HG03103 (cell line): ENCODE data around the gene FGFR1OP2.
A peak's percentile ranks its signal among the peaks of the same experiment; 100 is the strongest.
"Not testable (repeated sequence)": the region's sequence is repeated elsewhere in the genome, so short reads cannot be mapped to it uniquely, and the experiment has no call there.

Experiments used
- ATAC-seq: cut with Tn5 transposase; IDR thresholded peaks from one replicate; pipeline ENCODE4 v1.9.1; 2021; ENCODE audit warnings: low read depth; ENCODE audit not compliant: unreplicated experiment

FGFR1OP2 gene

GRCh38 chr12:26937863-26938700 is at the start of gene FGFR1OP2, which contains the start of gene INTS13:
Gene FGFR1OP2, plus strand, starts transcription at chr12:26938470. Its CDS starts 15,689 bp downstream, at chr12:26954159.
Gene INTS13, minus strand, starts transcription at chr12:26937981. Its CDS starts 1,178 bp downstream, at chr12:26936803.
- peak; percentile 82 for ATAC-seq

DNA sequence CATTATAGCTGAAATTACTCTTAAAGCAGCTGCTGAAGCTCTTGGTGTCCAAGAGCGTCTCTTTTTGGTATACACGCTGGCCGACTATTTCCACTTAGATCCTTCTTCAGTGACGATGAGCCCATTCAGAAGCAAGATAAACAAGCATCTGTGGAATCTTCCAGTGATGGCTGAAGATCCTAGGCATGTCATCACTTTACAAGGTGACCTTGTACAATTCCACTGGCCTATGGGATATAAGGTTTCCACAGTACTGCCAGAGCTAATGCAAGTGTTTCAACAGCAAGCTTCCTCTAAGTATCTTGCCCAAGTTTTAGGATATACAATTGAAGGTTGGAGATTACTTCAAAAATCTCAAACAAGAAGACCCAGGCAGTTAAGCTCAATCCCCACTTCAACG is 47.5 kb upstream of the FGFR1OP2 start:
- ATAC-seq: no peak

- no peak for ATAC-seq
These were observed 46.6 kb upstream of the FGFR1OP2 start for GRCh38 chr12:26891704-26892103.

DNA sequence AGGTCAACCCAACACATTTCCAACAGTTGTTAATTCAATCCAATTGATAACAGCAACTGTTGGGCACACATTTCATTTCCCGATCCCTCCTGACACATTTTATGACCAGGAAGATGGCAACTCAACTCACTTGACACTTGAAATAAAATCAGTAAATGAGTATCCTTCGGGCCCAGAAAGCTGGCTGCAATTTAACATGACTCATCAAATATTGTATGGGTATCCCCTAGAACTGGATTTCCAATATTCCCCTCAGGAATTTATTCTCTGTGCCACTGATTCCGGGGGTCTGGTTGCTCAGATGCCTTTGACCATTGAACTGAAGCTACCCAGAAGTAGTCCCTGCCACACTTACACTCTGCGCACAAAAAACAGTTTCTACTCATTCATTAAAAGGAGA is 42.6 kb upstream of the FGFR1OP2 start:
- no peak for ATAC-seq

GRCh38 chr12:26896913-26897312 is 41.4 kb upstream of the FGFR1OP2 start:
- ATAC-seq: no peak

GRCh38 chr12:26903396-26903795 is 34.9 kb upstream of the FGFR1OP2 start:
- ATAC-seq: not testable (repeated sequence)

GRCh38 chr12:26906024-26906423 is 32.2 kb upstream of the FGFR1OP2 start:
- no peak for ATAC-seq

DNA sequence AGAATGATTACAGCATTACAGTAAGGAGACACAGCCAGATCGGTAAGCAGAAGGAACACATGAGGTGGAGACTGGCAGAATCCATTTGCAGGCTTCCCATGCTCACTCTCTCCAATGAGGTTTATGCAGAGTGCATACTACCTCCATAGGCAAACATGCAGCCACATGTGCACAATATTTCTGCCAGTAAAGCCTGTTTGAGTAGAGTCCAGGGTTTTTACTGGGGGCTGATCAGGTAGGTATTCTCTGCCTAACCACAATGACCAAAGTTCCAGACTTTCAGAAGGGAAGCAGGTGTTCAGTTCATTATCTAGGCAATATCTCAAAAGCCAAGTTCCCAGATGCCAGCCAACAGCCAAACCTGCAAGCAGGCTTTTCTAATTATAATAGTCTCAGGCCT is 31.6 kb upstream of the FGFR1OP2 start:
- no peak for ATAC-seq

DNA sequence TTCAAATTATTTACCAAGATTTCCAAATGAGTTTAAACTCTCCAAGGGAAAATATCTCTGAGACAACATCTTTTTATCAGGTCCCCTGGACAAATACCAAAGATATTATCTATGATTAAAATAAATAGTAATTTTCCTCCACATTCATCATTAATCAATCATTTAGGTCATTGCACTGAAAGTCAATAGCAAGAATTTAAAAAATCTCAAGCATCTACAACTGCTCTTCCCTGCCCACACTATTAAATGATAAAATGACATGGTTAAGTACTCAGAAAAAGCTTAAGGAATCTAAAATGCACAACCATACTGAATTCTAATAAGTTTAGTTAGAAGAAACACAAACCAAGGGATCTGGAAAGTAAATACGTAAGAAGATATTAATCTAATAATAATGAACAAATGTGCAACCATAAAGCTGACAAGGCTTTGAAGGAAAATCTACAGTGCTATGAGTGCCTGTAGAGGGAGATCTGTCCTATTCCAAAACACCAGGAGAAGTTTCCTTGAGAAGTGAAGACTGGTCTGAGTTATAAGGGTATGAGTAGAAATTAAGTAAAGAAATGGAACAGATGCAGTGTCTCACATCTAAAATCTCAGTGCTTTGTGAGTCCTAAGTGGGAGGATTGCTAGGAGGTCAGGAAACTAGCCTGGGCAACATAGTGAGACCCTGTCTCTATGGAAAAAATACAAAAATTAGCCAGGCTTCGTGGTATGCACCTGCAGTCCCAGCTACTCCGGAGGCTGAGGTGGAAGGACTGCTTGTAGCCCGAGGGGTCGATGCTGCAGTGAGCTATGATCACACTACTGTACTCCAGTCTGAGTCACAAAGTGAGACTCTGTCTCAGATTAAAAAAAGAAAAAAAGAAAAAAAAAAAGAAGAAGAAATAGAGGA is 19.7 kb upstream of the FGFR1OP2 start:
- no peak for ATAC-seq

DNA sequence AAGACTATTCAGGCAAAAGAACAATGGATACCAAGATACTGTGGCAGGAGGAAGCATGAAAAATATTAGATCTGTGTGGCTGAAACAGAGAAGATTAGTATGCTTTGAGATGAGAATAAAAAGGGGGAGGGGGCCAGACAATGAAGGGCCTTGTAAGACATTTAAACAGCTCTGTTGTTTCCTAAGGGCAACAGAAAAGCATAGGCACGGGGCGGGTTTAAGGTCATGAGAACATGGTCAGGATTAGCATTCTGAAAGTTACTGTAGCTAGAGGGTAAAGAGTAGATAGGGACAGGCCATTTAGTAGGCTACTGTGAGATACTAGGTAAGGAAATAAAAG is 19.1 kb upstream of the FGFR1OP2 start:
- no peak for ATAC-seq

- ATAC-seq: no peak
These were observed 16.4 kb upstream of the FGFR1OP2 start for GRCh38 chr12:26921886-26922285.

DNA sequence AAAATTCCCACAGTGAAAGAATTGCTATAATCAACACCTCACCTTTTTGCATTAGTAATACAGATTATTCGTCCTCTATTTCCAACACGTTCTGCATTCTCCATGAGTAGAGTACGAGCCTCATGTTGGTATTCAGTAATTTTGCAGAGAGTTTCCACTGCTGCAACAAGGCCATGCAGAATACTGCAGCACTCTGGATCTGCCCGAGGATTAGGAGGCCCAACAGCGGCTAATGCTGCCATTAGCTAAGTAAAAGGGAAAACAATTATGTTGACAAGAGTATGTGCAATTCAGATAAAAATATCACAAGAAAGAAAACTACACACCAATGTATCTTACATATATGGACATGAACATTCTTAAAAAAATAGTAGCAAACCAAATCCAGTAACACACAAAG is 9.6 kb upstream of the FGFR1OP2 start:
- no peak for ATAC-seq

DNA sequence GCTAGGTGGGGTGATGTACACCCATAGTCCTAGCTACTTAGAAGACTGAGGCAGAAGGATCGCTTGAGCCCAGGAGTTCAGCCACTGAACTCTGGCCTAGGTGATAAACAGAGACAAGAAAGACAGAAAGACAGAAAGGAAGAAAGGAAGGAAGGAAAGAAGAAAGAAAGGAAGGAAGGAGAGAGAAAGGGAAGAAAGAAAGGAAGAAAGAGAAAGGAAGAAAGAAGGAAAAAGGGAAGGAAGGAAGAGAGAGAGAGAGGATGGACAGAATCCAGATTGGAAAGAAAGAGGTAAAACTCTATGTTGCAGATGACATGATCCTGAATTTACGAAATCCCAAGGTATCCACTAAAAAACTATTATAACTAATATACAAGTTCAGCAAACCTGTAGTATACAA is 8.7 kb upstream of the FGFR1OP2 start:
- no peak for ATAC-seq

DNA sequence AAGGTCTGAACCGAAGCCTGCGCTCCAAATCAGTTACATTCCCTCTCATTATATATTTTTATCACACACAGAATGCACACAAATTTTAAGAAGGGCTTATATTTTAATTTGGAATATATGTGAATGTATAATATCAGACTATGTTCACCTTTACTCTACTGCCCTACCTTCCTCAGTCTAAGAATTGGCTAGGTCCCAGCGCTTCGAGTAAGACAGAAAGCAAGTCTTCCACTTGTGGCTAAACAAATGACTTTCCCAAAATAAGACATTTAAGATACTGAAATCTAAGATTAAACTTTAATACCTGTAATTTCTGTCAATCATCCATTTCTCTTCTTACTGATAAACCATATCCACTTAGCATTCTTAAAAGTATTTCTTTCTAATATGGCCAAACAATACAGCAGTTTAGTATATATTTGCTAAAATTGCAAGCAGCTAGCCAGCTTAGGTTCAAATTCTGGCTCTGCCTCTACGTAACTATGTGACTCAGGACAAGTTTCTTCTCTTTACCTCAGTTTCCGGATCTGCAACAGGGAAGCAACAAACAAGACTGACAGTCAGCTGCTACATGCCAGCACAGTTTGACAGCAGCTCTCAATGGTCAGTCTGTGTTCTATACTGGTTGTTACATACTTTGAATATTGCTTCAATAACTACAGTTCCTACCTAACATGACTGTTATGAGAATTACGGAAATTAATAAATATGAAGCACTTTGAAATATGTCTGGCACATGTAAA is 2.5 kb upstream of the FGFR1OP2 start:
- ATAC-seq: no peak

DNA sequence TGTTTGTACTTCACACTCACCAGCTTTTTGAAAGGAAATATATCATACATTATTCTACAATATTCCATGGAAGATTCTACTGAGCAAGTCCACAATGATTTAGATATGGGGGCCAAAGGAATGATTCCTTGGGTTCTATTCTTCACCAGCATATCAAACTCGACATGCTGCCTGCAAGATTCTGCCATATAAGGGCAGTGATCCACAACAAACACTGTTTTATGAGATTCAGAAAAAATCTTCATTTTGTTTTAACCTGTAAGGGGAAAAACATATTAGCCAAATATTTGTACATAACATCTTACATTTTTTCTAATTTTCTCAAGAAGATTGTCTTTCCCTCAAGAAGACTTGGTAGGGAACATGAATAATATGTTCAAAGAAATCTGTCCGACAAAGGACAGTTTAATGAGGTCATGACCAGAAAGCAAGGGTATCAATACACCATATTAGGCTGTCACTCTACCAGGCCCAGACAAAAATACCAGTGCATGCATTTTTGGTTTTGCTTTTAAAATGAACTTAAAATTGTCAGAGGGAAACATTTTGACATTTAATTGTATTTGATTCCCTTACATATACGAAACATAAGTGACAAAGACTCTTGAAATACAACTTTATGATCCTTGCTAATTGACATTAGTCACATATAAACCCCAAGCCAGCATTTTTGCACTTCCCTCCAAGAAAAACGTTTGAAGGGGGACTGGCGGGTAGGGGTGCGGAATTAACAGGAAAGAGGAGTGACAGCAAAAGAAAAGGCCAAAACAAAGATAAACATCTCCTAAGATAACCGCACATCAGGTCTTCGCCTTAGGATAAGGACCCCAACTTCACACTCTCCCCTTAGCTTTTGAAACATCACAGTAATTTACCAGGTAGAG is 1.5 kb upstream of the FGFR1OP2 start:
- no peak for ATAC-seq

GRCh38 chr12:26937443-26937862 is 817 bp upstream of the FGFR1OP2 start:
- ATAC-seq: no peak

DNA sequence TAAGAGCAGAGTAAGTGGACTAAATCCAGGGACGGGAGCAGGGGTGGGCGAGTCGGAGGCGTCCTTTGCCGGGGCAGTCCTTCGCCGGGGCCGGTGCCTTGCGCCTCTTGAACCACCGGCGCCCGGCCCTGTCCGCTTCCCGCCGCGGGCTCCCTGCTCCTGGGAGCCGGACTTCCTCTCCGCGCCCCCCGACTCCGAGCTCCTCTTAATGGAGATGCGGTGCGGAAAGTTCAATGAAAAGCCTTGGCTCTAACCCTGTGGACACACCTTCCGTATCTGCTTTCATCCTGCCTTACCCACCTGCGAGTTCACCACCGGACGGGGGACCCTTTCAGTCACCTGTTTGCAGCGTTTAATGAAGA is 412 bp downstream of the FGFR1OP2 start:
- ATAC-seq: no peak

DNA sequence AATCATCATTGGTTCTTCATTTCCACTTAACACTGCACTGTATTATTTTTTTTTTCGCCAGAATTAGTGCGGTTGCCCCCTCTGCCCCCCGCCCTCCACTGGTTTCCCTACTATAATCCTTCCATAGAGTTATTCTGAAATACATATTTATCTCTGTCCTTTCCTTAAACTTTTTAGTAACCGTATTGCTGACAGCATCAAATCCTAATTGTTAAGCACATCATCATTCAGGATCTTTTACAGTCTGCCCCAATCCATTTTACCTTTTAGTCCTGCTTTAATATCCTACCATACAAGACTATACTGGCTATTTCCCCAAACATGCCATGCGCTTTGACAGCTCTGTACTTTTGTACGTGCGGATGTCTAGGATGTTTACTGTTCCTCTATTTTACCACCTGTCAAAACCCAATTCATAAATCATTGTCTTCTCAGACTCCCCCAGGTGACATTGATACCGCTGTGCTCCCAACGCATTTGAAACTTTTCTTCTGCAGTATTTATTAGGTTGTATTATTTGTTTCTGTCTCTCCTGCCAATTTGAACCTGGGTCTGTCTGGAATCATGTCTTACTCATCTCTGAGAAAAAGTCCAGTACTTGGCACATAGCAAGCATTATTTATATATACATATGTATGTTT is 1.0 kb downstream of the FGFR1OP2 start:
- ATAC-seq: no peak

DNA sequence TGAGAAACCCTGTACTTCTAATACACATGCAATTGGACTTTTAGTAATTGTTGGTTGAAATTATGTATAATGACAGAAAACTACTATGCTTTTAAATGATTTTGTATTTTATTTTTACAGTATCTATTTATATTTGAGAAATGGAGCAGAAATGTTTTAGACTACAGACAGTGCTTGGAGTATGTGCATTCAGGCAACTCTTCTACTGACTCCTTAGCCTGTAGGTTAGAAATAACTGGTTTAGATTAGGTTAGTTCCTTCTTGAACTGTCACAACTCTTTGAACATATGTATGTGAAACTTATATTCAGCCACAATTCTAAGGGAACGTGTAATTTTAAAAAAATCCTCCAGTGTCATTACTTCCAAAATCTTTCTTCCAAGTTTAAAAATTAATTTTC is 1.7 kb downstream of the FGFR1OP2 start:
- no peak for ATAC-seq
